ENCODE results near the gene ARRB1.

GRCh38 chr11:75333807-75334140 is 17.7 kb downstream of the ARRB1 start:
- TF ChIP-seq, protein P1, sequence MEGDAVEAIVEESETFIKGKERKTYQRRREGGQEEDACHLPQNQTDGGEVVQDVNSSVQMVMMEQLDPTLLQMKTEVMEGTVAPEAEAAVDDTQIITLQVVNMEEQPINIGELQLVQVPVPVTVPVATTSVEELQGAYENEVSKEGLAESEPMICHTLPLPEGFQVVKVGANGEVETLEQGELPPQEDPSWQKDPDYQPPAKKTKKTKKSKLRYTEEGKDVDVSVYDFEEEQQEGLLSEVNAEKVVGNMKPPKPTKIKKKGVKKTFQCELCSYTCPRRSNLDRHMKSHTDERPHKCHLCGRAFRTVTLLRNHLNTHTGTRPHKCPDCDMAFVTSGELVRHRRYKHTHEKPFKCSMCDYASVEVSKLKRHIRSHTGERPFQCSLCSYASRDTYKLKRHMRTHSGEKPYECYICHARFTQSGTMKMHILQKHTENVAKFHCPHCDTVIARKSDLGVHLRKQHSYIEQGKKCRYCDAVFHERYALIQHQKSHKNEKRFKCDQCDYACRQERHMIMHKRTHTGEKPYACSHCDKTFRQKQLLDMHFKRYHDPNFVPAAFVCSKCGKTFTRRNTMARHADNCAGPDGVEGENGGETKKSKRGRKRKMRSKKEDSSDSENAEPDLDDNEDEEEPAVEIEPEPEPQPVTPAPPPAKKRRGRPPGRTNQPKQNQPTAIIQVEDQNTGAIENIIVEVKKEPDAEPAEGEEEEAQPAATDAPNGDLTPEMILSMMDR (IDR thresholded peaks at IDR 0.05; ENCODE audit: low read depth, low read length): no peak
- no peak for TF ChIP-seq EZH2phosphoT487 (IDR thresholded peaks at IDR 0.05; ENCODE audit: low read depth)

Measured in OCI-LY3 (cell line).